Activated CD4-positive, alpha-beta T cell treated with anti-CD3 and anti-CD28 coated beads, Interleukin-2, amount 50 U/mL, for 16 hours (primary cell): Measurements from ENCODE around the gene NEURL2.
"Not testable (repeated sequence)": the region's sequence is repeated elsewhere in the genome, so short reads cannot be mapped to it uniquely, and the experiment has no call there.

Experiments
- DNase-seq: peaks from one replicate; pipeline ENCODE4 v3.0.0-alpha.2; 2020

NEURL2 gene

DNA sequence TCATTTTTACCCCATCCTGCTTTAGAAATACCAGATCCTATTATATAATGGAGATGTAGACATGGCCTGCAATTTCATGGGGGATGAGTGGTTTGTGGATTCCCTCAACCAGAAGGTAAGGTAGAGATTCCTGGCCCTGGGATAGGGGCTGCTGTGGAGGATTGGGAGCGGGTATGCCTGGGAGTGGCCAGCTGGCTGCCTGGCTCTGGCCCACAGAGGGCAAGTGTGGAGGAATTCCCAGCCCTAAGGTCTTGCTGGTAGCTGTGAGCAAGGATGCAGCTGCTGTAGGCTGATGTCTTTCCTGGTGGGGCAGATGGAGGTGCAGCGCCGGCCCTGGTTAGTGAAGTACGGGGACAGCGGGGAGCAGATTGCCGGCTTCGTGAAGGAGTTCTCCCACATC, 6.7 kb upstream of the NEURL2 start:
- DNase-seq, result no peak

DNA sequence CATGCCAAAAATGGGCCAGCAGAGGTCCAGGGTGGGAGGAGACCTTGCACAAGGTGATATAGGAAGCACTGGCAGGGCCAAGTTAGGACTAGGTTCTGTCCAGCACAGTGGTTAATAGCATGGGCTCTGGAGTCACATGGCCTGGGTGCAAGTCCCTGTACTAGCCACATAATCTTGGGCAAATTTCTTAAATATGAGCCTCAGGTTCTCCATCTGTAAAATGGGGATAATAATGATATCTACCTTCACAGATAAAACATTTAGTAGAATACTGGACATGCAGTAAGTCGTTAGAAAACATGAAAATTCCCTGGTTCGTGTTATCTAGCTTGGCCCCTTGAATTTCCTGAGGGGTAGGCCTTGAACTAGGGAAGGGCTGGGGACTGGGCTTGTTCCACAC, 6.3 kb upstream of the NEURL2 start:
- DNase-seq, result no peak

DNA sequence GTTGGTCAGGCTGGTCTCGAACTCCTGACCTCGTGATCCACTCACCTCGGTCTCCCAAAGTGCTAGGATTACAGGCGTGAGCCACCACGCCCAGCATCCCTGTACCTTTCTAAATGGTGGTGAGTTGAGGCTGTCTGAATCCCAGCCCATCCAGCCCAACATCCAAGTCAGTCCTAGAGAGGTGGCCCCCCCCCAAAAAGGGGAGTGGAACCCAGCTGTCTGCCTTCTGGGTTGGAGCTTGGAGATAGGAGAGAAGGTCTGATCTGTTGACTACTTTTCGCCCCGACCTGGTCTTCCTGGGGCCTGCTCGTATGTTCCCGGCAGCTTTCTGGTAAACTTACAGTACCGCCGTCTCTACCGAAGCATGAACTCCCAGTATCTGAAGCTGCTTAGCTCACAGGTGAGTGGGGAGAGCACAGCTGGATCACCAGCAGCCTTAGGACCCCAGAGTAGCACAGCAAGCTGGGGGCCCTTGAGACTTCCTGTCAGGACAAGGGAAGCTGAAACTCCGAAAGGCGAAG, 5.7 kb upstream of the NEURL2 start:
- DNase-seq, result no peak

- no peak for DNase-seq
Measured at GRCh38 chr20:45894797-45895196, 3.8 kb upstream of the NEURL2 start.

- no peak for DNase-seq
Measured at GRCh38 chr20:45893831-45894230, 2.8 kb upstream of the NEURL2 start.

- DNase-seq, result peak; percentile 43
Measured at GRCh38 chr20:45892828-45893500, 2.0 kb upstream of the NEURL2 start.

DNA sequence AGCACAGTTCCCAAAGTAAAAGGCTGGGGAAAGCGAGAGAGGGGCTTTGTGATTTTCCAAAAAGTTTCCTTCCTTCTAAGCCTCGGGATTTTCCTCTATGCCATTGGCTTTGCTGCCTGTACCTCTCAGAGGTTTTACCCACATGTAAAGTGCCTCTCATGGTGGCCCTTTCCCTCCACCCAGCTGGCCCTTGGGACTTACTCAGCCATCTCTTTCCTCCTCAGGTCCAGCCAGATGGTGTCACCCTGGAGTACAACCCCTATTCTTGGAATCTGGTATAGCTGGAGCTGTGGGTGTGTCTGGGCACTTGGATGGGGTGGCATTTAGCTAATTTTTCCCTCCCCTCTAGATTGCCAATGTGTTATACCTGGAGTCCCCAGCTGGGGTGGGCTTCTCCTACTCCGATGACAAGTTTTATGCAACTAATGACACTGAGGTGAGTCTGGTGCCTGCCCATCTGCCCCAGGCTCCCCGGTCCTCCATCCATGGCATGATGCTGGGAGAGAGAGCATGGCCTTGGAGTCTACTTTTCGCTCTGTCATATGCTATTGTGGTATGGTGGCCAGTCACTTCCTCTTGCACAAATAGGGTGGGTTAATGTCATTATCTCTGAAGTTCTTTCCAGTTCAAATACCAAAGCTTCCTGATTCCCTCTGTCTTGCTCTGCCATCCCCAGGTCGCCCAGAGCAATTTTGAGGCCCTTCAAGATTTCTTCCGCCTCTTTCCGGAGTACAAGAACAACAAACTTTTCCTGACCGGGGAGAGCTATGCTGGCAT, 1.2 kb upstream of the NEURL2 start:
- DNase-seq, result no peak

DNA sequence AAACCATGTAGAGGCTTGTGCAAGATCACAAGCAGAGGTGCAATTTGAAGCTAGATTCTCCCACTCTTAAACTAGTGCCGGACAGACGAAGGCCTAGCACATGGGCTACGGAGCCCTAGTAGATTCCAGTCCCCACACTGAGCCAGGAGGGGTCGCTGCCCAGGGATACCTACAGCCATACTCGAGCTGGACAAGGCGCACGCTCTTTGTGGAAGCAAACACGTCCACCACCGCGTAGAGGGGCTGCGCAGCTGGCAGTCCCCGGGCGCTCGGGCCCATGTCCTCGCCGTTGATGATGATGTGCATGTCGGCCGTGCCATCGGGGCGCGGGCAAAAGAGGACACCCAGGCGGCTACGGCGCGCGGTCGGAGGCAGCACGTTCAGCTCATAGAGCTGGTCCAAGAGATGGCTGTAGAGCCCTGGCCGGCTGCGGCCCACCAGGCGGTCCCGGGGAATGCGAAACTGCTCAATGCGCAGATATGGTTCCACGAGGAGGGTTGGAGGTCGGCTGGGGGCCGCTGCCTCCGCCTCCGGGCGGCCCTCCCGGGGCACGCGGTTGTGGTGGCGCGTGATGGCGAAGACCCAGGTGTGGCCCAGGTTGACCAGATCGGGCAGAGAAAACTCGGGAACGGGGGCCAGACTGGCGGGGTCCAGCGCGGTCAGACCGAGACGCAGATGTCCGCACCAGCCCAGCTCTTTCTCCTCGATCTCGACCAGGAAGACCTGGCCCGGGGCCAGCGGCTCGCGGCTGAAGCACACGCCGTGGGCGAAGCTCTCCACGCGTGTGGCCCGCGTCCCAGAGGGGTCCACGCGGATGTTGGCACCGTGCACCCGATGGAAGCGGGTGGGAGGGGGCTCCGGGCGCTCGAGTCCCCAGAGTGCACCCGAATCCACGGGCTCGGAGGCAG, 677 bp downstream of the NEURL2 start:
- DNase-seq, result peak; percentile 26

- DNase-seq, result no peak
Measured at GRCh38 chr20:45888681-45889080, 2.3 kb downstream of the NEURL2 start.

DNA sequence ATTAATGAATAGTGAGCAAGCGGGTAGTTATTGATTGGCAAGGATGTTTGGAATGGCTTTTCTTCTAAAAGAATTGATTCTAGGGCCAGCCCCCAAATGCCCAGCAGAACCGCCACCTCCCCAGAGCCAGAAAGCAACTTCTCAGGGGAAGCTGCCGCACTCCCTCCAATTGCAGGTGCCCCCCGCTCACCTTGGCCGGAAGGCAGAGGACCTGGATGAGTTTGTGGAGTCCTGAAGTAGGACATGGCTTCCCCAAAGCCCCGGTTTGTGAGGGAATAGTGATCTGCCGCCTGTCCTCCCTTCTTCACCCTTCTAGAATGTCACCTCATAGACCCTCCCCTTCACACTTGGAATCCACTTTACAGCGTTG, 3.7 kb downstream of the NEURL2 start, which contains the start of gene SPATA25:
TSS of gene SPATA25 (minus strand) at position 277 of the 370 bp plus-strand sequence. CDS start at position 245, 32 bp downstream.
- no peak for DNase-seq

GRCh38 chr20:45886590-45887345, 4.2 kb downstream of the NEURL2 start:
- DNase-seq, result no peak

GRCh38 chr20:45883100-45883469, 7.9 kb downstream of the NEURL2 start:
- DNase-seq, result no peak

GRCh38 chr20:45882469-45883099, 8.4 kb downstream of the NEURL2 start:
- no peak for DNase-seq

DNA sequence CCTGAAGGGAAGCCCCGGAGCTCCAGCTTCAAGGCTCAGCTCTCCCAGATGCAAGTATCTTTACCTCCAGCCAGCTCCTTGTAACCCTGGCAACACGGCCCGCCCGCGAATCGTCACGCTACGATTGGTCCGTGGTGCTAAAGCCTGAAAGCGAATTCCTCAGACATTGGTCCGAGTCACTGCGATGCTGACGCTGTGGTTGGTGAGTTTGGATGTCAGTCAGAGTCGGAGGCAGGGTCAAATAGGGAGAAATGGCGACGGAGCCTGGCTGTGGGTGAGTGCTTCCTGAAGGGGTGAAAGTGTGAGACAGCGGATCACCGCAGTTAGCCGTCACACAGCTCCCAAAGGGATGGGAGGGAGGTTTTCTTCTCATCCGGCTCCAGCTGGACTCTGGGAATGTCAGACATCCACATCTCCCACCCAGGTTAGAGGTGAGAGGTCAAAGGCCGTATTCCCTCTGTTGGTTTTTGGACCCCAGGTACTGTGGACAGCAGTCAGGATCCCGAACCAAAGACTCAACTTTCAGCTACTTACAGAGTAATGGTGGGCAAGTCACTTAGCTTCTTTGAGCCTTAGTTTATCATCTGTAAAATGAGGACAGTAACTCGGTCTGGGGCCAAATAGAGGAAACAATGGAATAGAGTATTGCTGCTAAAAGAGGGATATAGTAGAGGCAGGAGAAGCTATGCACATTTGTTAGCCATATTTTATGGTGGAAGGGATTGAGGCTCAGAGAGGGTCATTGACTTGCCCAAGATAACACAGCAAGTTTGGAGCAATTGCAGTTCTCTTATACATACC, 9.8 kb downstream of the NEURL2 start, which contains the start of gene ZSWIM1:
TSS of gene ZSWIM1 (plus strand) at position 240 of the 801 bp plus-strand sequence. CDS start 1,366 bp downstream, outside the sequence.
- DNase-seq, result peak; percentile 99

- DNase-seq, result no peak
Measured at GRCh38 chr20:45878076-45878761, 12.8 kb downstream of the NEURL2 start.

- DNase-seq, result no peak
Measured at GRCh38 chr20:45874576-45874975, 16.4 kb downstream of the NEURL2 start.

GRCh38 chr20:45874104-45874481, 16.9 kb downstream of the NEURL2 start:
- not testable (repeated sequence) for DNase-seq

- DNase-seq, result no peak
Measured at GRCh38 chr20:45873409-45874103, 17.5 kb downstream of the NEURL2 start.

DNA sequence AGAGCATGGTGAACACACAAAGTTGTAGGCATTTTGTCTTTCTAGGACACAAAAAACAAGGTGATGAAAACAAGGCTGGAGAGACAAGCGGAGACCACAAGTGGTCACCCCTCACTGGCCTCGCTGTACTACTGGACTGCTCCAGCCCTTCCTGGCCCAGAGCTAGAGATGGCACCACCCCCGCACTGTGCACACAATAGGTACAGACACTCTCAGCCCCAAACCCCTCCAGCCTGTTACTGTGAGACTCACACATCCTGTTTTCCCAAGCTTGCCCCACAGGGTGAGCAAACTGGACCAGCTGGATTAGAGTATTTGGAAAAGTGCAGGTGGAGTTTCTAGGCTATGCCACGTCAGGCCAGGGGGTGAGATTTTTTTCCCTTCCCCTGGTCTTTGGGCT, 18.4 kb downstream of the NEURL2 start:
- DNase-seq, result no peak

GRCh38 chr20:45867819-45868176, 23.2 kb downstream of the NEURL2 start:
- no peak for DNase-seq
